22Rv1 (cell line): ENCODE measurements around the gene KLHL7.

Experiments used
- CTCF ChIP-seq: fragments of 450-650 bp; IDR thresholded peaks from 2 replicates; pipeline ENCODE4 v1.5.1; 2017; ENCODE audit warnings: mild to moderate bottlenecking
- ZFX ChIP-seq: fragments of 450-650 bp; IDR thresholded peaks from 2 replicates; pipeline ENCODE4 v1.6.1; 2017; ENCODE audit warnings: antibody characterized with exemption, borderline replicate concordance

GRCh38 chr7:23076772-23077171 lies 28.8 kb upstream of the KLHL7 start:
- TF ChIP-seq CTCF = no peak
- TF ChIP-seq ZFX = no peak
